GM23338 (cell line): ENCODE data around the gene ZEB2. TPM values are rescaled to one million over a fixed set of nuclear protein-coding genes. Genes with fewer than 3 reads are reported as not detected.

Experiments
- ATAC-seq: fragments of 200-7000 bp; cut with Tn5 transposase; 3 replicates; pipeline ENCODE4 v1.9.1; 2020
- DNase-seq: peaks from one replicate; pipeline ENCODE4 v3.0.0-alpha.2; 2015; ENCODE audit warnings: low spot score
- H2AFZ ChIP-seq: fragments of 200-600 bp; sonication (generic); 2 replicates; pipeline ENCODE4 v1.8.0; 2016; ENCODE audit warnings: antibody characterized with exemption, mild to moderate bottlenecking, moderate library complexity
- H3F3A ChIP-seq: fragments of 200-600 bp; sonication (generic); replicated peaks from 2 replicates; pipeline ENCODE4 v1.8.0; 2017; ENCODE audit warnings: antibody characterized with exemption, mixed run types, low read depth
- H3K27ac ChIP-seq: fragments of 200-600 bp; sonication (generic); 2 replicates; pipeline ENCODE4 v1.6.1; 2016; ENCODE audit warnings: low read depth
- H3K27me3 ChIP-seq: fragments of 200-600 bp; sonication (generic); 2 replicates; pipeline ENCODE4 v1.8.0; 2016; ENCODE audit warnings: mild to moderate bottlenecking, mixed run types, moderate library complexity; ENCODE audit not compliant: insufficient read depth
- H3K36me3 ChIP-seq: fragments of 200-600 bp; sonication (generic); 2 replicates; pipeline ENCODE4 v1.8.0; 2016; ENCODE audit warnings: mild to moderate bottlenecking; ENCODE audit not compliant: insufficient read depth
- H3K4me1 ChIP-seq: fragments of 200-600 bp; sonication (generic); 2 replicates; pipeline ENCODE4 v1.8.0; 2016; ENCODE audit warnings: mild to moderate bottlenecking, moderate library complexity; ENCODE audit not compliant: insufficient read depth
- H3K4me2 ChIP-seq: fragments of 200-600 bp; sonication (generic); 2 replicates; pipeline ENCODE4 v1.7.1; 2017; ENCODE audit warnings: mixed run types
- H3K4me3 ChIP-seq: fragments of 200-600 bp; sonication (generic); 2 replicates; pipeline ENCODE4 v1.6.1; 2016; ENCODE audit warnings: mixed run types
- H3K79me2 ChIP-seq: fragments of 200-600 bp; sonication (generic); replicated peaks from 2 replicates; pipeline ENCODE4 v1.8.0; 2017; ENCODE audit warnings: mild to moderate bottlenecking; ENCODE audit not compliant: insufficient read depth
- H3K9me2 ChIP-seq: fragments of 200-600 bp; sonication (generic); 2 replicates; pipeline ENCODE4 v1.8.0; 2017; ENCODE audit not compliant: insufficient read depth
- H4K20me1 ChIP-seq: fragments of 200-600 bp; sonication (generic); replicated peaks from 2 replicates; pipeline ENCODE4 v1.8.0; 2017; ENCODE audit warnings: mild to moderate bottlenecking; ENCODE audit not compliant: insufficient read depth
- H3K27ac Mint-ChIP-seq: 2 replicates; pipeline ENCODE4 v1.8.0; 2020; ENCODE audit warnings: inconsistent platforms, mild to moderate bottlenecking, moderate library complexity, mixed read lengths
- H3K27me3 Mint-ChIP-seq: 3 replicates; pipeline ENCODE4 v1.8.0; 2022; ENCODE audit warnings: low read depth, mild to moderate bottlenecking, moderate library complexity, mixed read lengths, inconsistent platforms; ENCODE audit not compliant: insufficient read depth, poor library complexity
- H3K36me3 Mint-ChIP-seq: 3 replicates; pipeline ENCODE4 v1.8.0; 2021; ENCODE audit warnings: low read depth, mild to moderate bottlenecking, inconsistent platforms, moderate library complexity, mixed read lengths
- H3K4me1 Mint-ChIP-seq: 3 replicates; pipeline ENCODE4 v1.8.0; 2020; ENCODE audit warnings: mild to moderate bottlenecking, inconsistent platforms, mixed read lengths
- H3K4me3 Mint-ChIP-seq: 3 replicates; pipeline ENCODE4 v1.8.0; 2021; ENCODE audit warnings: moderate library complexity, mild to moderate bottlenecking, inconsistent platforms, mixed read lengths
- H3K9me3 Mint-ChIP-seq: 3 replicates; pipeline ENCODE4 v1.8.0; 2020; ENCODE audit warnings: moderate library complexity, mild to moderate bottlenecking, inconsistent platforms, mixed read lengths
- EZH2phosphoT487 ChIP-seq: fragments of 200-600 bp; sonication (generic); IDR thresholded peaks from one replicate; pipeline ENCODE4 v1.8.1; 2018; ENCODE audit warnings: antibody characterized with exemption; ENCODE audit not compliant: unreplicated experiment
- JUNB ChIP-seq: IDR thresholded peaks from one replicate; pipeline ENCODE4 v1.6.1; 2016; ENCODE audit warnings: antibody characterized with exemption; ENCODE audit not compliant: unreplicated experiment
- NANOG ChIP-seq: IDR thresholded peaks from 2 replicates; pipeline ENCODE4 v1.6.1; 2016; ENCODE audit warnings: antibody characterized with exemption, borderline replicate concordance
- ZNF114 ChIP-seq: fragments of 250-450 bp; sonication (Bioruptor Pico); IDR thresholded peaks from 2 replicates; pipeline ENCODE4 v1.5.0; 2020; ENCODE audit warnings: mild to moderate bottlenecking, moderate library complexity
- ZNF331 ChIP-seq: fragments of 250-450 bp; sonication (Bioruptor Pico); IDR thresholded peaks from 2 replicates; pipeline ENCODE4 v1.5.0; 2020; ENCODE audit warnings: low read depth, mild to moderate bottlenecking, moderate library complexity
- polyA plus RNA-seq: library from polyadenylated mRNA; unstranded; fragments of >200 nt; fragmentation: Nextera tagmentation; extraction: Ambion mirVana; gene quantifications from 2 replicates; pipeline ENCODE4 v1.2.1, GENCODE V29; 2016
- total RNA-seq: library from RNA; depleted of rRNA; stranded (reverse); fragments of >200 nt; shearing (Covaris generic); gene quantifications from 2 replicates; pipeline ENCODE4 v1.2.3, GENCODE V29; 2014
- TF ChIP-seq, protein P1 (sequence below): fragments of 250-450 bp; sonication (Bioruptor Pico); IDR thresholded peaks from 2 replicates; pipeline ENCODE4 v1.5.0; 2020; ENCODE audit warnings: mild to moderate bottlenecking, moderate library complexity
- TF ChIP-seq, protein P2 (sequence below): IDR thresholded peaks from 2 replicates; pipeline ENCODE4 v1.6.1; 2016; ENCODE audit warnings: antibody characterized with exemption
- TF ChIP-seq, protein P3 (sequence below), 2 experiments: fragments of 200-600 bp in 1 of 2; sonication (generic) in 1 of 2; conservative IDR thresholded peaks; 2 replicates each; pipeline versions ENCODE4 v1.5.1 to v1.6.1; 2016 to 2017; ENCODE audit warnings: antibody characterized with exemption in 2 of 2, low read depth in 2 of 2, mild to moderate bottlenecking in 2 of 2, moderate library complexity in 1 of 2

Gene ZEB2
- total and polyA plus RNA-seq, 2 experiments from 2014 or later, result 0.45 TPM; not detected in 1

DNA sequence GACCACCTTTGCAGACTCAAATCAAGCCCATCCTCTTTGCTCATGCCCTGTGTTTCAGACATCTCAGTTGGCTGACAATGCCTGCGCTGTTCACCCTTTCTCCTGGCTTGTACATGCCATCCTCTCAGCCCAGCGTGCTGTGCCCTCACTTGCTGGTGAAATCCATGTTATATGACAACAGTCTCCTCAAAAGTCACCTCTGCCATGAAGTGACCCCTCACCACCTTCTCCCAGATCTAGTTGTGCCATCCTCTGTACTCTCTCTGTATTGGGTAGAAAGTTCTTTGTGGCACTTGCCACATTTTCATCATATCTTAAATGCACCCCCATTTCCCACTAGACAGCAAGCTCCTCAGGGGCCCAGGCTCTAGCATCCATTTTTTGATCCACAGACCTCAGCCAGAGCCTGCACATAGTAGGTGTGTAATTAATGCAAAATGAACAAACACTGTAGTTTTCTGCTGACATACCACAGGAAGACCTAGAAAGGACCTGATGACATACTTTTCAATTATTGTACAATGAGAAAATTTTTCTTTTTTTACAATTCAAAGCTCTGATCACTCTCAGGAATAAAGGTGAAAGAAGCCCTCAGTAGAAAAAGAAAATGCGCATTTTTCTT, 22.8 kb downstream of the ZEB2 start (continued):
- TF ChIP-seq, protein P1, sequence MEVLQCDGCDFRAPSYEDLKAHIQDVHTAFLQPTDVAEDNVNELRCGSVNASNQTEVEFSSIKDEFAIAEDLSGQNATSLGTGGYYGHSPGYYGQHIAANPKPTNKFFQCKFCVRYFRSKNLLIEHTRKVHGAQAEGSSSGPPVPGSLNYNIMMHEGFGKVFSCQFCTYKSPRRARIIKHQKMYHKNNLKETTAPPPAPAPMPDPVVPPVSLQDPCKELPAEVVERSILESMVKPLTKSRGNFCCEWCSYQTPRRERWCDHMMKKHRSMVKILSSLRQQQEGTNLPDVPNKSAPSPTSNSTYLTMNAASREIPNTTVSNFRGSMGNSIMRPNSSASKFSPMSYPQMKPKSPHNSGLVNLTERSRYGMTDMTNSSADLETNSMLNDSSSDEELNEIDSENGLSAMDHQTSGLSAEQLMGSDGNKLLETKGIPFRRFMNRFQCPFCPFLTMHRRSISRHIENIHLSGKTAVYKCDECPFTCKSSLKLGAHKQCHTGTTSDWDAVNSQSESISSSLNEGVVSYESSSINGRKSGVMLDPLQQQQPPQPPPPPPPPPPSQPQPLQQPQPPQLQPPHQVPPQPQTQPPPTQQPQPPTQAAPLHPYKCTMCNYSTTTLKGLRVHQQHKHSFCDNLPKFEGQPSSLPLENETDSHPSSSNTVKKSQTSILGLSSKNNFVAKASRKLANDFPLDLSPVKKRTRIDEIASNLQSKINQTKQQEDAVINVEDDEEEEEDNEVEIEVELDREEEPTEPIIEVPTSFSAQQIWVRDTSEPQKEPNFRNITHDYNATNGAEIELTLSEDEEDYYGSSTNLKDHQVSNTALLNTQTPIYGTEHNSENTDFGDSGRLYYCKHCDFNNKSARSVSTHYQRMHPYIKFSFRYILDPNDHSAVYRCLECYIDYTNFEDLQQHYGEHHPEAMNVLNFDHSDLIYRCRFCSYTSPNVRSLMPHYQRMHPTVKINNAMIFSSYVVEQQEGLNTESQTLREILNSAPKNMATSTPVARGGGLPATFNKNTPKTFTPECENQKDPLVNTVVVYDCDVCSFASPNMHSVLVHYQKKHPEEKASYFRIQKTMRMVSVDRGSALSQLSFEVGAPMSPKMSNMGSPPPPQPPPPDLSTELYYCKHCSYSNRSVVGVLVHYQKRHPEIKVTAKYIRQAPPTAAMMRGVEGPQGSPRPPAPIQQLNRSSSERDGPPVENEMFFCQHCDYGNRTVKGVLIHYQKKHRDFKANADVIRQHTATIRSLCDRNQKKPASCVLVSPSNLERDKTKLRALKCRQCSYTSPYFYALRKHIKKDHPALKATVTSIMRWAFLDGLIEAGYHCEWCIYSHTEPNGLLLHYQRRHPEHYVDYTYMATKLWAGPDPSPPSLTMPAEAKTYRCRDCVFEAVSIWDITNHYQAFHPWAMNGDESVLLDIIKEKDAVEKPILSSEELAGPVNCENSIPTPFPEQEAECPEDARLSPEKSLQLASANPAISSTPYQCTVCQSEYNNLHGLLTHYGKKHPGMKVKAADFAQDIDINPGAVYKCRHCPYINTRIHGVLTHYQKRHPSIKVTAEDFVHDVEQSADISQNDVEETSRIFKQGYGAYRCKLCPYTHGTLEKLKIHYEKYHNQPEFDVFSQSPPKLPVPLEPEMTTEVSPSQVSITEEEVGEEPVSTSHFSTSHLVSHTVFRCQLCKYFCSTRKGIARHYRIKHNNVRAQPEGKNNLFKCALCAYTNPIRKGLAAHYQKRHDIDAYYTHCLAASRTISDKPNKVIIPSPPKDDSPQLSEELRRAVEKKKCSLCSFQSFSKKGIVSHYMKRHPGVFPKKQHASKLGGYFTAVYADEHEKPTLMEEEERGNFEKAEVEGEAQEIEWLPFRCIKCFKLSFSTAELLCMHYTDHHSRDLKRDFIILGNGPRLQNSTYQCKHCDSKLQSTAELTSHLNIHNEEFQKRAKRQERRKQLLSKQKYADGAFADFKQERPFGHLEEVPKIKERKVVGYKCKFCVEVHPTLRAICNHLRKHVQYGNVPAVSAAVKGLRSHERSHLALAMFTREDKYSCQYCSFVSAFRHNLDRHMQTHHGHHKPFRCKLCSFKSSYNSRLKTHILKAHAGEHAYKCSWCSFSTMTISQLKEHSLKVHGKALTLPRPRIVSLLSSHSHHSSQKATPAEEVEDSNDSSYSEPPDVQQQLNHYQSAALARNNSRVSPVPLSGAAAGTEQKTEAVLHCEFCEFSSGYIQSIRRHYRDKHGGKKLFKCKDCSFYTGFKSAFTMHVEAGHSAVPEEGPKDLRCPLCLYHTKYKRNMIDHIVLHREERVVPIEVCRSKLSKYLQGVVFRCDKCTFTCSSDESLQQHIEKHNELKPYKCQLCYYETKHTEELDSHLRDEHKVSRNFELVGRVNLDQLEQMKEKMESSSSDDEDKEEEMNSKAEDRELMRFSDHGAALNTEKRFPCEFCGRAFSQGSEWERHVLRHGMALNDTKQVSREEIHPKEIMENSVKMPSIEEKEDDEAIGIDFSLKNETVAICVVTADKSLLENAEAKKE (CRISPR knock-in tag), result no peak
- TF ChIP-seq NANOG, result no peak
- TF ChIP-seq ZNF114 (CRISPR knock-in tag), result no peak
- TF ChIP-seq, protein P2, sequence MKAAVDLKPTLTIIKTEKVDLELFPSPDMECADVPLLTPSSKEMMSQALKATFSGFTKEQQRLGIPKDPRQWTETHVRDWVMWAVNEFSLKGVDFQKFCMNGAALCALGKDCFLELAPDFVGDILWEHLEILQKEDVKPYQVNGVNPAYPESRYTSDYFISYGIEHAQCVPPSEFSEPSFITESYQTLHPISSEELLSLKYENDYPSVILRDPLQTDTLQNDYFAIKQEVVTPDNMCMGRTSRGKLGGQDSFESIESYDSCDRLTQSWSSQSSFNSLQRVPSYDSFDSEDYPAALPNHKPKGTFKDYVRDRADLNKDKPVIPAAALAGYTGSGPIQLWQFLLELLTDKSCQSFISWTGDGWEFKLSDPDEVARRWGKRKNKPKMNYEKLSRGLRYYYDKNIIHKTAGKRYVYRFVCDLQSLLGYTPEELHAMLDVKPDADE, result no peak
- TF ChIP-seq EZH2phosphoT487, result no peak

DNA sequence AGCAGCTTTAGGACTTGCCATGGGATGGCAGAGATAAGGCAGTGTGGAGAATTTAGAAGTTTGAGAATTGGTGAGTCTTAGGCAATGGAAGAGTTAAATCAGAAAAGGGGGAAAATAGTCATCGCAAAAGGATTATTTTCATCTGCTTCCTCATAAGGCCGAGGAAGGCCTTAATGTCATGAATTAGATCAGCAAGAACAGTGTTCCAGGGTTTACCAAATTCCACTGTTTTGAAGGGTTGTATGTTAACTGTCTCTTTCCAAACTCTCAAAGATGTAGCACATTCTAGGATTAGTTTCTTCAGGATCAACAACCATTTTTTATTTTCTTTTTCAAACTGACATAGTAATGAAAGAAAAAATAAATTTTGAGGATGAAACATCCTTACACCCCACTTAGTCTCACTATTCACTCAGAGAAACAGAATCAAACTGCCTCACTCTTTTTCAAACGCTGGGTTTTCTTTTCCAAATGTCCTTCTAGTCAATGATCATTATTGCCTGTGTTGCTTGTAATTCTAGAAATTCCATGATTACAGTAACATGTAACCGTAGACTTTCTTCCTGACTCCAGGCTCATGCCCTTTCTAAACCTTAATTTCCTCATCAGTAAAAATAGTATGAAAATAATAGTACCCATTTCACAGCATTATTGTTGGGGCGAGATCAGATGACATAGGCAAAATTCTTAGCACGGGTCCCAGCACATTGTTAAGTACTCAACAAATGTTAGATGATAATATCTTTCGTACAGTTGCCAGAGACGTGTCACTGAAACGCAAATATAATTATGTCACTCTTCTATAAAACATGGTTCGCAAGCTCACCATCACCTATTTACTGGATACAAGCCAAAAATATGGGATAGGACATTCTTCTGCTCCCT, 23.6 kb downstream of the ZEB2 start:
- H3K27me3 ChIP-seq, result no peaks in the 10 kb centered on the region

More for the DNA sequence above, 23.6 kb downstream of the ZEB2 start:
- ATAC-seq, result no peak
- Mint-ChIP-seq H3K9me3 (no peaks in the 10 kb centered on the region), H3K4me1 (peaks cover 13% of the 10 kb centered on the region; the same call in 2 of the 3 replicates), H3K4me3 (no peak overlapping the region), H3K27ac (no peak overlapping the region), H3K27me3 (no peaks in the 10 kb centered on the region), H3K36me3 (no peaks in the 10 kb centered on the region)
- Histone ChIP-seq H3K4me1 (peaks cover 17% of the 10 kb centered on the region), H3K4me3 (no peak overlapping the region), H3K27ac (no peak overlapping the region), H3K36me3 (no peaks in the 10 kb centered on the region), H4K20me1 (no peaks in the 10 kb centered on the region), H2AFZ (no peak overlapping the region), H3K79me2 (no peaks in the 10 kb centered on the region), H3K9me2 (no peaks in the 10 kb centered on the region), H3F3A (no peaks in the 10 kb centered on the region), H3K4me2 (no peak overlapping the region)
- no peak for DNase-seq
- TF ChIP-seq, protein P3, sequence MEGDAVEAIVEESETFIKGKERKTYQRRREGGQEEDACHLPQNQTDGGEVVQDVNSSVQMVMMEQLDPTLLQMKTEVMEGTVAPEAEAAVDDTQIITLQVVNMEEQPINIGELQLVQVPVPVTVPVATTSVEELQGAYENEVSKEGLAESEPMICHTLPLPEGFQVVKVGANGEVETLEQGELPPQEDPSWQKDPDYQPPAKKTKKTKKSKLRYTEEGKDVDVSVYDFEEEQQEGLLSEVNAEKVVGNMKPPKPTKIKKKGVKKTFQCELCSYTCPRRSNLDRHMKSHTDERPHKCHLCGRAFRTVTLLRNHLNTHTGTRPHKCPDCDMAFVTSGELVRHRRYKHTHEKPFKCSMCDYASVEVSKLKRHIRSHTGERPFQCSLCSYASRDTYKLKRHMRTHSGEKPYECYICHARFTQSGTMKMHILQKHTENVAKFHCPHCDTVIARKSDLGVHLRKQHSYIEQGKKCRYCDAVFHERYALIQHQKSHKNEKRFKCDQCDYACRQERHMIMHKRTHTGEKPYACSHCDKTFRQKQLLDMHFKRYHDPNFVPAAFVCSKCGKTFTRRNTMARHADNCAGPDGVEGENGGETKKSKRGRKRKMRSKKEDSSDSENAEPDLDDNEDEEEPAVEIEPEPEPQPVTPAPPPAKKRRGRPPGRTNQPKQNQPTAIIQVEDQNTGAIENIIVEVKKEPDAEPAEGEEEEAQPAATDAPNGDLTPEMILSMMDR (conservative IDR thresholded peaks at IDR 0.05; ENCODE audit: low read depth in 2 of 2), result no peak
- TF ChIP-seq ZNF331 (CRISPR knock-in tag), result no peak
- TF ChIP-seq JUNB, result no peak
- TF ChIP-seq, protein P2, result no peak
- TF ChIP-seq ZNF114 (CRISPR knock-in tag), result no peak
